ENCODE results near the gene RIC1.
"Not testable (repeated sequence)": the region's sequence is repeated elsewhere in the genome, so short reads cannot be mapped to it uniquely, and the experiment has no call there.

The RIC1 gene

DNA sequence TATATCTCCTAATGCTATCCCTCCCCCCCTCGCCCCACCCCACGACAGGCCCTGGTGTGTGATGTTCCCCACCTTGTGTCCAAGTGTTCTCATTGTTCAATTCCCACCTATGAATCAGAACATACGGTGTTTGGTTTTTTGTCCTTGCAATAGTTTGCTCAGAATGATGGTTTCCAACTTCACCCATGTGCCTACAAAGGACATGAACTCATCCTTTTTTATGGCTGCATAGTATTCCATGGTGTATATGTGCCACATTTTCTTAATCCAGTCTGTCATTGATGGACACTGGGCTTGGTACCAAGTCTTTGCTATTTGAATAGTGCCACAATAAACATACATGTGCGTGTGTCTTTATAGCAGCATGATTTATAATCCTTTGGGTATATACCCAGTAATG, 93.8 kb downstream of the RIC1 start:
- not testable (repeated sequence) for DNase-seq (ENCODE audit: low spot score)

DNA sequence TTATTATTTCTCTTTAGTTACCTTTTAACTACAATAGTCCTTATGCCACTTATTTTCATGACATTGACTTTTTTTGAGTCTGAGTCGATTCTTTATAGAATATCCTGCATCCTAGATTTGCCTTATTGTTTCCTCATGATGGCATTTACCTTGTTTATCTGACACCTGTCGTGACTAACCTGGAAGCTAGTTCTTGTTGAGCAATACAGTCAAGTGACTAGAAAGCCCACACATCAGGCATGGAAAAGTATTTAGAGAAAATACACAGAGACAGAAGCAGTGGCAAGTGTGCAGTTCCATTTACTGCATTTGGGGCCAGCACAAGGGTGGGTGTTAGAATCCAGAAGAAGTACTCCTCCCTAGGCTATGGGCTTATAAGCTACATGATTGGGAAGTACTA, 106.2 kb downstream of the RIC1 start:
- DNase-seq (ENCODE audit: low spot score), result no peak

DNA sequence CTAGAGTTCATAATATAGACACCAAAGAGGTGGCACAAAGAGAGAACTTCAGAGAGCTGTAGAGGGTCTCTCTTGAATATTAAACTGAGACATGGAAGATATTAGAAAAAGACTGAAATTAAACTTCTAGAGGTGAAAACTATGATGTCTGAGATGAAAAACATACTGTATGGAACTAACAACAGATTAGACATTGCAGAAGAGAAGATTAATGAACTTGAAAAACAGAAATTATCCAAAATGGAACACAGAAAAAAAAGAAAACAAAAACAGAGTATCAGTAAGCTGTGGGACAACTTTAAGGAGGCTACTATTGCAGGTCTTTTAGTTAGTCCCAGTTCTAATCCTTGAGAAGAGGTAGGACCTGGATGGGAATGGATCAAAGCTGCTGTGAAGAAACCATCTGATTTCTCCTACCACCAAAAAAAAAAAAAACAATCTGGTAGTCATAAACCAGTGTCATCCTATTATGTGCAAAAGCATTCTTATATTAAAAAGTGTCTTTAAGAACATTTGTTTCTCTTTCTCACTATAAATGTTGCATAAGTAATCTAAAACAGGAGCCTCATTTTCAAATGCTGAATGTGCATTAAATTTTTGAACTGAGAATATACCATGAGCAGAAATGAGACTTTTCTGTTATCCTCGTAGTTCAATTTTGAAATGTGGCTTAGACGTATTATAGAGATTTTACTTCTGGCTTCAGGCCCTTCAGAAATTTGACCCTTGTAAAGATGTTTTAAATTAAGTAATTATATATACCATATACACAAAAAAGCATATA, 107.8 kb downstream of the RIC1 start:
- no peak for DNase-seq (ENCODE audit: low spot score)

DNA sequence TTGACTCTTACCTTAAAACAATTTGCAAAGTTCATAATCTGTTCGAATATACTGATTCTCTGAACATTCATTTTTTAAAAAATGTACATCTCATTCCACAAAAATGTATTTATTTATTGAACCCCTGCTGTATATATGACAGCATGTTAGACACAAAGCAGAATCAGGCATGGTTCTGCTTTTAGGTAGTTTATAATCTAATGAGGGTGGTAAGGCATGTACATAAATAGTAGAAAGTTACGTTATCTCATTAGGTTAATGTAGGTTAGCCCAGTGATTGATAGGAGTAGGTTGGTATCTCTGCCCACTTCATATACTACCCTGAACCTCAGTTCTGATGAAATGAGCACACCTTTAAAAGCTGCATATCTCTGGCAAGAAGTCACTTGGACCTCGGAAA, 114.2 kb downstream of the RIC1 start:
- DNase-seq (ENCODE audit: low spot score), result no peak

DNA sequence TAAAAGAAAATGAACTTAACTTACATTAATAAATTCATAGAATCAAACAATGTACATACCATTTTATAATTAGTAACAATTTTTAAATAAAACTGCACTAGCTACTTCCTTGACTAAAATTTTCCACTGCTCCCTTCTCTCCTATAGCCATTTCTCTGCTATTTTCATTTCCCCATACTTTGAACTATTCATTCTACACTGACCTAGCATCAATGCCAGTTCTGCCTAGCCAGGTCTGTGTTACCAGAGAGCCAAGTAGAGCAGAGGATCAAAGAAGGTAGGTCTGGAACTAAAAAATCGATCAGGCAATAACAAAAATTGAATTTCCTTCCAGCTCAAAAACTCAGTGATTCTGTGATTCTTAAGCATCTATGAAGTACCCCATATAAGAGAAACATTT, 119.5 kb downstream of the RIC1 start:
- DNase-seq (ENCODE audit: low spot score), result no peak

DNA sequence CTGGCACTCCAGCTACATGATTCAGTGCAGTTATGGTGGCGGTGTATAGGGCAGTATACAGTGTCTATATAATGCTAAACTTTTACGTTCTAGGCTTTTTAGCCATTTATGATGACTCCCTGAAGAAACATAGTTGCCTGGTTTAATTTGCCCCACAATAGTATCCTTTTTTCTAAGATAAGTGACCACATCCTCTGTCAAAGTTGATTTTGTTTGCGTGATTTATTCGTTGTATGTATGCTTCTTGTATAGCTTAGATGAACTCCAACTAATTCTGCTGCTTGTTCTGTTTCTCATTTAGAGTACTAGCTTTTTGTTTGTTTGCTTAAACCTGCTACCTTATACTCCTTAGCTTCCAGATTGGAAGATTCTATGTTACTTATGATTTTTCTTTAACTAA, 120.4 kb downstream of the RIC1 start:
- no peak for DNase-seq (ENCODE audit: low spot score)

DNA sequence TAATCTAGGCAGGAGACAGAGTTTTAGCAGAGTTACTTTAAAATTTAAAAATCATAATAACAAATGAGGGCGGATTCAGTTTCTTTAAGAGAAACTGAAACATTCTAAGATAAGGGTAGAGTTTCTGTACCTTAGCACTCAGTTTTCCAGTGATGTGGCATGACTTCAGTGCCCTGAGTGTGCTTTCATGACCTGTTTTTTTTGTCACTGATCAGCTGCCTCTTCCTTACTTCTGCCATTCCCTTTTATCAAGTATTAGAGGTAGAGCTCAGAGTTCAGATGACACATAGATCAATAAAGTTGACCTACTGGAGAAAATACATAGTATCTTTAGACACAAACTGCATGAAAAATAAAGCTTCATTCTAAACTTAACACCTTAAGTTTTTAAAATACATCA, 121.7 kb downstream of the RIC1 start:
- DNase-seq (ENCODE audit: low spot score), result no peak

DNA sequence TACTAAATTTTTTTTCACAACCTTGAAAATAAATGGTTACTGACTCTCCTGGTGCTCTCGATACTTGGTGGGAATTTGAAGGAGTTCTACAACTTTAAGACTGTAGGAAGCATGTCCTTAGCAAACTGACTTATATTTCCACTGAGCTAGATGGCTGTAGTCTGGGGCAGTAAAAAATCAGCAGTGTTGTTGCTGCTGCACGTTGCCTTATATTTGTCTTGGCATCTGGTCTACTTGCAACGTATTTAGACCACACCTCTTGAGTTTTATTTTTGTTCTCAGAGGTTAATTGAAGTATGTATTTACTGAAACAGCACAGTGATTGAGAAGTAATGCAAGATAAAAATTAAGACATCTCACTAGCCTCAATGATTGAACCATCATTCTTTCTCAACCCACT, 127.7 kb downstream of the RIC1 start:
- no peak for DNase-seq (ENCODE audit: low spot score)

DNA sequence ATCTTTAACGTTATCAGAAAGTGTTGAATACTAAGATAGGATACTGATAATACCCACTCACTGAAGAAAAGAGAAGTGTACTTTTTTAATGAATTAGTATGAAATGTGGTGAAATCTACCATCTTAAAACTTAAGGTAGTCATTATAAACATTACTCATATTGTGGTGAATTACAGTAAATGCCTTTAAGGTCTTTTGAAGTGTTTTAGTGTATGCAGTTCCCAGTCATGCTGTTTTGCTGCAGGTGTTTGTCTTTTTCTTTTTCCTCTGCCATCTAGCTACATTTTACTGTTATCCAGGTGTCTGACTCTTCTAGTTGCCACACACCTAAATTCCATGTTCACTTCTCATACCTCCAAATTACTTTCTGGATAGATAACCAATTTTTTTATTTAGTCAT, 131.4 kb downstream of the RIC1 start:
- no peak for DNase-seq (ENCODE audit: low spot score)

DNA sequence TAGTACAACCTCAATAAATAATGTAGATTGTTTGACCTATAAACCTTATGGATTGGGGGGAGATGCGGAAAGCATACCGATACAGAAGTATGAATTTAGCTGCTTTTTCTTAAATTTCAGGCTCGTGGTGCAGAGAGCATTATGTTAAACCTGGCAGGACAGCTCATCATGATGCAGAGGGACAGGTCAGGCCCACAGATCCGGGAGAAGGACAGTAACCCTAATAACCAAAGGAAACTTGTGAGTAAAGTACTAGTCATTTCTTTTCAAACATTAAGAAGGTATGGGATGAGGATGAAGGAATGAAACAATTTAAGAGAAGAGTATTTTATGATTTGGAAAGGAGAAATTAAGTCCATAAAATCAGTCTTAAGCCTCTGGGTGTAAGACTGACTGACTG, 133.5 kb downstream of the RIC1 start:
- no peak for DNase-seq (ENCODE audit: low spot score)

DNA sequence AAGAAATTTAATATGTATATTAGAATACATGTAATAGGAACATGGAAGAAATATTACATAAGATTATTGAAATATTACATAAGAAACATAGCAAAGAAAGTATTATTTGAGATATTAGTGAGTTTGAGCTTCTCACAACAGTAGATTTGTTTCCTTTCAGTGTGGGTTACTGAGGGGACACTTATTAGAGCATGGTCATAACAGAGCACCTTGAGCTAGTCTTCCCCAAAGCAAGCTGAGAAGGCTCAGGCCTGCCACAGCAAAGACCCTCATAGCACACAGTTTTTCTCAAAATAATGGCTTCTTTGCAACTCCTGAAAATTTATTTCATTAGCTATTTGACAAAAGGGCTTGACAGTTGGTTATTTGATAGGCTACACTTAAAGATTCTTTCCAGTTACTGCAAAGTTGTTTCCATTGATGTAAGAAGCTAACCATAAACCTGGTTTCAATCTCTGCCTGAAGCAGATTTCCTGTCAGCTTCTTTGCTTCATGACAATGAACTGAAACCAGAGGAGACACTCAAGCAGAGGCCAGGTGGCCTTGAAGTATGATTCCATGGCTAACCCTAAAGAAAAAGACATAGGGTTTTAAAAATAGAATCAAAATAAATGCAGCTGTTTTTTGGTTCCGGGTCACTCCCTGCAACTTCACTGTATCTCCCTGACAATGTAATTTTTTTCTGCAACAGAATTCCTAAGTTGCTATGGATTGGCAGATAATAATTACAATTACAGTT, 135.4 kb downstream of the RIC1 start:
- no peak for DNase-seq (ENCODE audit: low spot score)

DNA sequence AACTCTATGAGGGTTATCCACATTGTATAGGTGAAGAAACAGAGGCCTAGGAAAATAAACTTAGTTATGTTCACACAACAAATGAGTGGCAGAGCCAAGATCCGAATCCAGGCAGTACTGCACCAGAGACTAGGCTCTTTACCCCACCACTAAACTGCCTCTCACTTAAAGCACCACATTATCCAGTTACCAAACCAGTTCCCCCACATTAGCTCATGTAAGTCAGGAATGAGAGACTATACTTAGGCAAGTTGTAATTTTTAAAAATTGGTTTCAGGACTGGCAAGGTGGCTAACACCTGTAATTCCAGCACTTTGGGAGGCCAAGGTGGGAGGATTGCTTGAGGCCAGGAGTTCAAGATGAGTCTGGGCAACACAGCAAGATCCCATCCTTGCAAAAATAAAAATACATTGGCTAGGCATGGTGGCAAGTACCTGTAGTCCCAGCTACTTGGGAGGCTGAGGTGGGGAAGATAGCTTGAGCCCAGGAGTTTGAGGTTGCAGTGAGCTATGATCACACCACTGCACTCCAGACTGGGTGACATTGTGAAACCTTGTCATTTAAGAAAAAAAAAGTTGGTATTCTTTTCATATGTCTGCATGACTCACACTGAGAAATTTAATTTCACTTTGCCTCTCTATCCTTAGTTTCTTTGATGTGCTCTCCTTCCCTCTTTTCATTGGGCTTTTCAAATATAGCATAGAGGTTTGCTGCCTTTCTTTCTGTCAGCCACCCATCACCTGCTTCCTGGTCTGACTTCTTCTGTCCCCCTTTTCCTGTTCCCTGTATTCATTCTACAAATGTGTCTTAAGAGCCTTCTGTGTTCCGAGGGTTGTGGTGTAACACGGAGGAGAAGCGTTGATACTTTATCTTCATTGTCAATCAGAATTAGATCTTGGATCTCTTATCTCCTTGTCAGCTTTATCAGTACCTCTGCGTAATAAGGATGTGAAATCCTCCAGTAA, 139.3 kb downstream of the RIC1 start:
- DNase-seq (ENCODE audit: low spot score), result no peak

DNA sequence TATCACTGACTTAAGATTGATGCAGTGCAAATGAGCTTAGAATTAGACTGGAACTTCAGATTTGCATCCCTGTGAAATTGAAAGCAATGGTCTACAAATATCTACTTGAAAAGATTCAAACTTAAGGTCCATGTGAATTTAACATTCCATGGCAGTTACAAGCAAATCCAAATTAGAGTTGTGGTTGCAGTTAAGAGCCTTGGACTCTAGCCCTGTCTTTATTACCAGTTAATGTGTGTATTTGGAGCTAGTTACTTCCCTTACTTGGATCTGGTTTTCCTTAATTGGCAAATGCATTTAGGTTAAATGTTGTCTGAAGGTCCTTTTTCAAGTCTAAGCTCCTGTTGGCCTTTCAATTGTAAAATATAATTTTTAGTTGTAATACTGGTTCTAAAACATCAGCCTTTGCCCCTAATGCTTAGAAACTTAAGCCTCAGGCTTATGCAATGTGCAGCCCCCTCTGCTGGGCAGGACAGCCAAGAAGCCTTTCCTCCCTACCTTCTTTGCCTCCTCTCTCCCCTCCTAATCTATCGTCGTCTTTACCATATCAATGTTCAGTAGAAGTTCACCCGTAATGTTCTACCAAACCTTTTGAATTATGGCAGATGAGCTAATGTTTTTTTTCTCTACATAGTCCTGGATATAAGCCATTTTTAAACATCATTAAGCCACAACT, 144.6 kb downstream of the RIC1 start:
- DNase-seq (ENCODE audit: low spot score), result no peak

DNA sequence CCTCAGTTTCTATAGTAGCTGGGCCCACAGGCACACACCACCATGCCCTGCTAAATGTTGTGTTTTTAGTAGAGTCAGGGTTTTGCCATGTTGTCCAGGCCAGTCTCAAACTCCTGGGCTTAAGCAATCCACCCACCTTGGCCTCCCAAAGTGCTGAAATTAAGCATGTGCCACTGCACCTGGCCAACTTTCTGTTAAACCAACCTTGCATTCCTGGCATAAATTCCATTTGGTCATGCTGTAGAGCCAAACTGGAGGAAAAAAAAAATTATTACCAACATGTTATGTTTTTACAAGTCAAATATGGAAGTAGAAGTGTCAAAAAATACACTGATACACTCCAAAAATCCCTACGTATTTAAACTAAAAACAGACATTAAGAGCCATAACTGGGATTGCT, 149.9 kb downstream of the RIC1 start:
- no peak for DNase-seq (ENCODE audit: low spot score)

DNA sequence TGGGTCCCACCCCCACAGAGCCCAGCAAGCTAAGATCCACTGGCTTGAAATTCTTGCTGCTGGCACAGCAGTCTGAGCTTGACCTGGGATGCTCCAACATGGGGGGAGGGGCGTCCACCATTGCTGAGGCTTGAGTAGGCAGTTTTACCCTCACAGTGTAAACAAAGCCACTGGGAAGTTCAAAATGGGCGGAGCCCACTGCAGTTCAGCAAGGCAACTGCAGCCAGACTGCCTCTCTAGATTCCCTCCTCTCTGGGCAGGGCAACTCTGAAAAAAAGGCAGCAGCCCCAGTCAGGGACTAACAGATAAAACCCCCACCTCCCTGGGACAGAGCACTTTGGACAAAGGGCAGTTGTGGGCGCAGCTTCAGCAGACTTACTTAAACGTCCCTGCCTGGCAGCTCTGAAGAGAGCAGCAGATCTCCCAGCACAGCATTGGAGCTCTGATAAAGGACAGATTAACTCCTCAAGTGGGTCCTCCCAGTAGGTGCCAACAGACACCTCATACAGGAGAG, 150.9 kb downstream of the RIC1 start:
- not testable (repeated sequence) for DNase-seq (ENCODE audit: low spot score)

DNA sequence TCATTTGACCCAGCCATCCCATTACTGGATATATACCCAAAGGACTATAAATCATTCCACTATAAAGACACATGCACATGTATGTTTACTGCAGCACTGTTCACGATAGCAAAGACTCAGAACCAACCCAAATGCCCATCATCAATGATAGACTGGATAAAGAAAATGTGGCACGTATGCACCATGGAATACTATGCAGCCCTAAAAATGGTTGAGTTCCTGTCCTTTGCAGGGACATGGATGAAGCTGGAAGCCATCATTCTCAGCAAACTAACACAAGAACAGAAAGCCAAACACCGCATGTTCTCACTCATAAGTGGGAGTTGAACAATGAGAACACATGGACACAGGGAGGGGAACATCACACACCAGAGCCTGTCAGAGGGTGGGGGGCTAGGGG, 154.5 kb downstream of the RIC1 start:
- DNase-seq (ENCODE audit: low spot score), result not testable (repeated sequence)

DNA sequence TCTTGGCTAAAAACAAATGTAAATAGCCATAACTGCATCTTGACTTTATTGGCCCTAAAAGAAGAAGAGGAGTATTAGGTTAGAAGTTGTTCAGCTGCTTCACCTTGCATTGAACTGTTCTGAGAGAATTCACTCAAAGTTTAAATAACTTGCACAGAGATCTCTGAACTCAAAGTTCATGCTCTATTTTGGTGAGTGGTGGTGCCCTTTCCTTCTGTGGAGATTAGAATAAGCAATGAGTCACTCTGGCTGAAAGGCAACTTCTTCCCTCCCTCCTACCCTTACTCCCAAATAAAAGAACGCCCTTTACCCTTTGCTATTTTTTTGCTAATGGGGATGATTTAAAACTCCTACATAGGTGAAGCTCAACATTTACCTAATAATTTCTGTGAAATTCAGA, 155.1 kb downstream of the RIC1 start:
- DNase-seq (ENCODE audit: low spot score), result no peak

DNA sequence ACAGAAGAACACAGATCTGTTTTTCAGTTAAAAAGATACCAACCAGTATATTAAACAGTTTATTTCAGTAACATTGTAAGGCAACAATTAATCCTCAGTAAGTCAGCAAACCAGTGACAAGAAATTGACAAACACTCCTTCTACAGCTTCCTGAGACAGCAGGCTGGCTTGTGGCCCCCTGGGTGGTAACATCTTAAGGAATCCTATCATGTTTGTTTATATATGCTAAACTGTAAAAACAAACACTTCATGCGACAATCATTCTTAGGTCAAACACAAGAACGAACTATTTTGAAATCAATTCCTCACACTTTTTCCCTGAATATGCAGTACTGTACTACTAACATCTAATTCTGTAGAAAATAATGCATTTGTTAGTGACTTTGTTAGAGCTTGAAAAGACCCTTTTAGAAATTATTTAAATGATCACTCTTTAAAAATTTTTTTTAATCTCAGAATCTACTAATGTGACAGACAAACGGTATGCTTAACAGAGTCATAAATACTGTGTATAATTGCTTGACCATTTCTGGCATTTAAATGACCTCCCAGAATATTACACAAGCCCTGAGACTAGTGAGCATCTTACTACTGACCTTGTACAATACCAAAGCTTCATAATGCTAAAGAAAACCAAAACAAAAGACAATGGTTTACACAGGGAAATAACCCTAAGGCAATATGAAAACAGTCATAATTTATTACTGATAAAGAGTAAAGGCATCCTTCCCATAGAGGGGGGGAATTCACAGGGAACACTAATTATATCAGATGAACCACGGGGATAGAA, 155.8 kb downstream of the RIC1 start:
- DNase-seq (ENCODE audit: low spot score), result no peak

DNA sequence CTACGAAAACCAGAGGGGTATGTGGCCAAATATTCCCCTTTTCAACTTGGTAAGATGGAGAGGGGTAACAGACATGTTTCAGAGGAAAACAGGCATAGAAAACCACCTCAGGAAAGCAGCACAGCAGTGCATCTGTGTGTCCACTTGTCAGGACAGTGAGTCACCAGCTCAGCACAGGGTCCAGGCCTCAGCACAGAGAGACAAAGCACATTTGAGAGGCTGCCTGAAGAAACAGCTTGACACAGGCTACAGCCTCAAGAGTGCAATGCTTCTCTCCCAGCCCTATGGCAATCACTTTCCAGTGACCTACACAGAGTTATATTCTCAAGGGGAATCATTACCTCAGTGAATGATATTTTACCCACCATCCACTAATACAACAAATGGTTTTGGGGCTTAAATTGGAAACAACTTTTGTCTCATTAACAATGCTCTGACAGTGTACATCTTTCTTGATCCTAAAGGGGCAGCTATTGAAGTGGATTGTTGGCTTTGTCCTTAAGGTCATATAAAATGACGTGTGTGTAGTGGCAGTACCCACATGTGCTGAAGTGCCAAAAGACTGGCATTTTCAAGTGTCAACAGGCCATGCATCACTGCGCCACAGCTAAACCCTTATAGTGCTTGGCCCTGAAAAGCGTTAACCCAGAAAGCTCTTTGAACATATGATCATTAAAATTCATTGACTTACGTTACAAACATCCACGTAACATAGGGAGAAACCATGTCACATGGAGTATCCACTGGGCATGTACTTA, 157.6 kb downstream of the RIC1 start:
- DNase-seq (ENCODE audit: low spot score), result no peak

DNA sequence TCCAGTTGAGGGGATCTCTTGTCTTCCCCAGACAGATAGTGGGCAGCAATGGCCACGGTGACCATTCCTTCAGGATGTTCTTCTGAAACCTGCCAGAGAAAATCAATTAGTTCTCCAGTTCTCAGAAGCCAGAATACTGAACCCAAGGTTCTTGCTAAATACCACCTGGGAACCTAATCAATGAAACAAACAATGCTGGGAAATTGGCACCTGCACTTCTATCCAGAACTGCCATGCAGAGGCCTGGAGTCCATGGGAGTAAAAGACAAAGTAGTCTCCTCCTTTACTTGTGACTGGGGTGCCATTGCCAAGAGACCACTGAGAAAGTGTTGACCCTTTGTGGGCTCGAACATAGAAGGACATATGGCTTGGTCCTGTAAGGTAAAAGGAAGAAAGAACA, 158.3 kb downstream of the RIC1 start:
- DNase-seq (ENCODE audit: low spot score), result no peak

Measured in hematopoietic multipotent progenitor cell treated with erythropoietin and hydrocortisone succinate and interleukin-3 and kit ligand, for 17 days (in vitro differentiated cells).